GM12878 (cell line): ENCODE data around the gene TIRAP. TPM values are rescaled to one million over a fixed set of nuclear protein-coding genes. Genes with fewer than 3 reads are reported as not detected.
A peak's percentile ranks its signal among the peaks of the same experiment; 100 is the strongest.

Experiments
- ATAC-seq: fragments of 200-7000 bp; cut with Tn5 transposase; 3 replicates; pipeline ENCODE4 v1.9.1; 2020; ENCODE audit warnings: mild to moderate bottlenecking, moderate library complexity
- BruUV-seq: library from RNA; stranded (reverse); fragments of 400-500 nt; replicated peaks from 2 replicates; lab custom pipeline; 2021; lab: Mats Ljungman, UMichigan
- CTCF ChIA-PET: fragments of 300-600 bp; sonication (Branson Sonifier 250); formaldehyde crosslinking; extraction: SDS; loops from one replicate; lab custom pipeline; 2021; ENCODE audit warnings: inconsistent platforms; lab: Yijun Ruan, JAX
- POLR2A ChIA-PET: fragments of 350-600 bp; formaldehyde crosslinking; extraction: SDS; loops from one replicate; lab custom pipeline; 2021; ENCODE audit warnings: inconsistent platforms; lab: Charles Lee
- RAD21 ChIA-PET: fragments of 300-600 bp; sonication (Branson Sonifier 250); formaldehyde crosslinking; loops from one replicate; lab custom pipeline; 2023; ENCODE audit warnings: antibody characterized with exemption; ENCODE audit not compliant: unreplicated experiment; lab: Charles Lee
- SMC1A ChIA-PET: fragments of 300-600 bp; sonication (Branson Sonifier 250); formaldehyde crosslinking; loops from one replicate; lab custom pipeline; 2023; ENCODE audit not compliant: unreplicated experiment, uncharacterized antibody; lab: Charles Lee
- DNase-seq: peaks from one replicate; pipeline ENCODE4 v3.0.0-alpha.2; 2011; ENCODE audit warnings: low read depth, low spot score
- FAIRE-seq: peaks from 3 replicates; lab custom pipeline; 2011; peaks lifted over from hg19 to GRCh38; lab: Jason Lieb, UNC
- H2AFZ ChIP-seq: 2 replicates; pipeline ENCODE4 v1.6.0; 2011; ENCODE audit warnings: low read depth, low read length, control low read depth; ENCODE audit not compliant: control insufficient read depth
- H3K27ac ChIP-seq: 2 replicates; pipeline ENCODE4 v1.5.1; 2011; ENCODE audit warnings: control low read depth; ENCODE audit not compliant: control insufficient read depth, insufficient read depth
- H3K27me3 ChIP-seq, 2 experiments: replicated peaks in 1 of 2; 2 replicates each; pipeline versions ENCODE4 v1.6.0 to v1.6.1; 2011; ENCODE audit warnings: low read length in 1 of 2; ENCODE audit not compliant: control insufficient read depth in 2 of 2, insufficient read depth in 2 of 2
- H3K36me3 ChIP-seq, 2 experiments: 2 replicates each; pipeline ENCODE4 v1.5.1; 2011; ENCODE audit warnings: low read length in 1 of 2; ENCODE audit not compliant: control insufficient read depth in 2 of 2, insufficient read depth in 2 of 2
- H3K4me1 ChIP-seq: 2 replicates; pipeline ENCODE4 v1.6.1; 2011; ENCODE audit warnings: mild to moderate bottlenecking, low read length, moderate library complexity, mixed read lengths; ENCODE audit not compliant: control insufficient read depth, insufficient read depth
- H3K4me2 ChIP-seq: 2 replicates; pipeline ENCODE4 v1.6.0; 2011; ENCODE audit warnings: control low read depth; ENCODE audit not compliant: control insufficient read depth, insufficient read depth
- H3K4me3 ChIP-seq: fragments of 200-600 bp; sonication (generic); 2 replicates; pipeline ENCODE4 v1.5.1; 2016
- H3K79me2 ChIP-seq: 2 replicates; pipeline ENCODE4 v1.6.0; 2011; ENCODE audit warnings: low read length; ENCODE audit not compliant: control insufficient read depth, insufficient read depth
- H3K9ac ChIP-seq: 2 replicates; pipeline ENCODE4 v1.8.0; 2011; ENCODE audit warnings: low read length, control low read depth, mixed read lengths; ENCODE audit not compliant: control insufficient read depth, insufficient read depth
- H3K9me3 ChIP-seq: replicated peaks from 3 replicates; pipeline ENCODE4 v1.5.1; 2011; ENCODE audit warnings: mild to moderate bottlenecking, low read length; ENCODE audit not compliant: control insufficient read depth, insufficient read depth
- H4K20me1 ChIP-seq: 2 replicates; pipeline ENCODE4 v1.6.0; 2011; ENCODE audit not compliant: control insufficient read depth, insufficient read depth
- BMI1 ChIP-seq: fragments of 450-650 bp; IDR thresholded peaks from 2 replicates; pipeline ENCODE4 v1.6.1; 2016; ENCODE audit warnings: mild to moderate bottlenecking, moderate library complexity, borderline replicate concordance
- ESRRA ChIP-seq: IDR thresholded peaks from 2 replicates; pipeline ENCODE4 v1.6.1; 2012; ENCODE audit warnings: mild to moderate bottlenecking, low read length, improper control_type of control experiment
- FOS ChIP-seq: IDR thresholded peaks from 3 replicates; pipeline ENCODE4 v1.6.1; 2011; ENCODE audit warnings: borderline replicate concordance; ENCODE audit not compliant: insufficient read length; ENCODE audit errors: extremely low read depth
- IKZF2 ChIP-seq, 2 experiments: fragments of 450-650 bp; IDR thresholded peaks; 2 replicates each; pipeline ENCODE4 v1.6.1; 2017; ENCODE audit warnings: mild to moderate bottlenecking in 2 of 2, moderate library complexity in 2 of 2
- JUNB ChIP-seq: IDR thresholded peaks from 2 replicates; pipeline ENCODE4 v1.6.1; 2016; ENCODE audit warnings: antibody characterized with exemption, mild to moderate bottlenecking
- NRF1 ChIP-seq: conservative IDR thresholded peaks from 2 replicates; pipeline ENCODE4 v1.6.1; 2011; ENCODE audit warnings: mild to moderate bottlenecking, low read depth, low read length, improper control_type of control experiment
- PAX8 ChIP-seq: fragments of 450-650 bp; IDR thresholded peaks from 2 replicates; pipeline ENCODE4 v1.6.1; 2017; ENCODE audit warnings: mild to moderate bottlenecking, moderate library complexity
- PML ChIP-seq: IDR thresholded peaks from 2 replicates; pipeline ENCODE4 v1.6.1; 2012; ENCODE audit warnings: low read length, inconsistent platforms
- TCF7 ChIP-seq: IDR thresholded peaks from 2 replicates; pipeline ENCODE4 v1.6.1; 2014; ENCODE audit warnings: antibody characterized with exemption, borderline replicate concordance
- ZSCAN29 ChIP-seq: fragments of 450-650 bp; IDR thresholded peaks from 2 replicates; pipeline ENCODE4 v1.6.1; 2017; ENCODE audit warnings: mild to moderate bottlenecking, moderate library complexity
- WGBS: methylation state at CpG from one replicate; pipeline ENCODE4 v1.1.6; 2016; ENCODE audit warnings: low lambda C conversion rate; ENCODE audit not compliant: insufficient replicate concordance, insufficient coverage; ENCODE audit errors: missing lambda C conversion rate; 5-methylcytosine and 5-hydroxymethylcytosine counted together
- in situ Hi-C: fragments of 300-500 bp; cut with MboI; formaldehyde crosslinking; loops from 9 replicates; pipeline ENCODE4 v1.14.3; 2018; ENCODE audit warnings: mixed read lengths
- intact Hi-C: fragments of 100-400 bp; cut with micrococcal nuclease; formaldehyde crosslinking; loops from one replicate; pipeline ENCODE4 v1.14.2; 2022; ENCODE audit not compliant: unreplicated experiment
- polyA plus RNA-seq, 11 experiments: library from polyadenylated mRNA; depleted of rRNA in 4 of 11; unstranded in 6 of 11; stranded (reverse) in 5 of 11; fragments of >200 nt; fragmentation: Nextera tagmentation in 4 of 11; fragmentation: Illumina TruSeq in 1 of 11; extraction: Ambion mirVana in 4 of 11; extraction: Trizol in 1 of 11; gene quantifications; 1 replicate in 1 of 11; 2 replicates in 10 of 11; pipeline versions ENCODE4 v1.2.1 to v1.2.3, GENCODE V29; 2011 to 2016; ENCODE audit warnings: inconsistent platforms in 2 of 11, missing spikeins in 2 of 11, low read depth in 1 of 11
- total RNA-seq, 4 experiments: library from RNA; depleted of rRNA in 3 of 4; stranded (reverse); fragments of >200 nt in 3 of 4; fragmentation: Illumina TruSeq in 1 of 4; extraction: Trizol in 1 of 4; gene quantifications; 2 replicates each; pipeline versions ENCODE4 v1.2.1 to v1.2.3, GENCODE V29; 2013 to 2021
- TF ChIP-seq, protein P1 (sequence below): fragments of 450-650 bp; IDR thresholded peaks from 2 replicates; pipeline ENCODE4 v1.6.1; 2016; ENCODE audit warnings: mild to moderate bottlenecking
- TF ChIP-seq, protein P2 (sequence below): fragments of 450-650 bp; IDR thresholded peaks from 2 replicates; pipeline ENCODE4 v1.6.1; 2014; ENCODE audit warnings: mild to moderate bottlenecking
- TF ChIP-seq, protein P3 (sequence below): fragments of 450-650 bp; IDR thresholded peaks from 2 replicates; pipeline ENCODE4 v1.6.1; 2017; ENCODE audit warnings: mild to moderate bottlenecking
- TF ChIP-seq, protein P4 (sequence below): fragments of 450-650 bp; IDR thresholded peaks from 2 replicates; pipeline ENCODE4 v1.6.1; 2017; ENCODE audit warnings: low read depth, mild to moderate bottlenecking, moderate library complexity

TIRAP gene
- total and polyA plus RNA-seq, 10 of the 15 experiments (the other 5 are each of a cell fraction or from before 2014, with no cell fraction given), result 0.76 to 9.9 (median 4.7) TPM

DNA sequence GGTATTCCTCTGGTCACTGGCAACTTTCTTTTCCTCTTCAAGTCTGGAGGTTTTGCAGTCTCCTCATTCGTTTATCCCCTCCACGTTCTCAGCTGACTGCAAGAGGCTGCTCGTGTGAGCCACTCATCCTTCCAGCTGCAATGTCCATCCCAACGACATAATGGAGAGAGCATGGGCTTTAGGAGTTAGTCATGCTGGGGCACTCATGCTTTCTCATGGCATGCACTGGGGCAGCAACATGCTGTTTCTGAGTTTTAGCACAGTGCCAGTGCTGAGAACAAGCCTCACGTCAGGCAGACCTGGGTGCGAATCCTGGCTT, 28.1 kb downstream of the TIRAP start:
- WGBS, result 78% methylated on average over 6 of the region's 6 CpGs
- no peak overlapping the region for H3K9ac ChIP-seq
- ChIA-PET CTCF (interaction anchor here (0.6 to 10.0 kb wide), 37 partner anchors 9 to 764 kb away, joined by 3 to 232 read pairs (median 5); partner anchors contain the start of genes FOXRED1, SRPRA and ST3GAL4), POLR2A (interaction anchor here (1.0 to 1.7 kb wide), 3 partner anchors 11 to 170 kb away, joined by 3 to 5 read pairs (median 5); no protein-coding TSS in a partner anchor), SMC1A (interaction anchor here (1.0 to 6.5 kb wide), 19 partner anchors 8 to 260 kb away, joined by 3 to 78 read pairs (median 5); partner anchors contain the start of gene ST3GAL4), RAD21 (interaction anchor here (0.7 to 3.0 kb wide), 21 partner anchors 8 to 1035 kb away, joined by 3 to 36 read pairs (median 4); partner anchors contain the start of gene ST3GAL4)
- TF ChIP-seq ZSCAN29 (no peak), PAX8 (no peak), NRF1 (no peak), JUNB (no peak), IKZF2 (IDR thresholded peaks at IDR 0.05) (no peak), ESRRA (no peak), BMI1 (no peak), PML (no peak), FOS (no peak), TCF7 (no peak)
- TF ChIP-seq, protein P1, sequence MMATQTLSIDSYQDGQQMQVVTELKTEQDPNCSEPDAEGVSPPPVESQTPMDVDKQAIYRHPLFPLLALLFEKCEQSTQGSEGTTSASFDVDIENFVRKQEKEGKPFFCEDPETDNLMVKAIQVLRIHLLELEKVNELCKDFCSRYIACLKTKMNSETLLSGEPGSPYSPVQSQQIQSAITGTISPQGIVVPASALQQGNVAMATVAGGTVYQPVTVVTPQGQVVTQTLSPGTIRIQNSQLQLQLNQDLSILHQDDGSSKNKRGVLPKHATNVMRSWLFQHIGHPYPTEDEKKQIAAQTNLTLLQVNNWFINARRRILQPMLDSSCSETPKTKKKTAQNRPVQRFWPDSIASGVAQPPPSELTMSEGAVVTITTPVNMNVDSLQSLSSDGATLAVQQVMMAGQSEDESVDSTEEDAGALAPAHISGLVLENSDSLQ, result no peak
- TF ChIP-seq, protein P2, sequence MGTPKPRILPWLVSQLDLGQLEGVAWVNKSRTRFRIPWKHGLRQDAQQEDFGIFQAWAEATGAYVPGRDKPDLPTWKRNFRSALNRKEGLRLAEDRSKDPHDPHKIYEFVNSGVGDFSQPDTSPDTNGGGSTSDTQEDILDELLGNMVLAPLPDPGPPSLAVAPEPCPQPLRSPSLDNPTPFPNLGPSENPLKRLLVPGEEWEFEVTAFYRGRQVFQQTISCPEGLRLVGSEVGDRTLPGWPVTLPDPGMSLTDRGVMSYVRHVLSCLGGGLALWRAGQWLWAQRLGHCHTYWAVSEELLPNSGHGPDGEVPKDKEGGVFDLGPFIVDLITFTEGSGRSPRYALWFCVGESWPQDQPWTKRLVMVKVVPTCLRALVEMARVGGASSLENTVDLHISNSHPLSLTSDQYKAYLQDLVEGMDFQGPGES, result no peak
- TF ChIP-seq, protein P3, sequence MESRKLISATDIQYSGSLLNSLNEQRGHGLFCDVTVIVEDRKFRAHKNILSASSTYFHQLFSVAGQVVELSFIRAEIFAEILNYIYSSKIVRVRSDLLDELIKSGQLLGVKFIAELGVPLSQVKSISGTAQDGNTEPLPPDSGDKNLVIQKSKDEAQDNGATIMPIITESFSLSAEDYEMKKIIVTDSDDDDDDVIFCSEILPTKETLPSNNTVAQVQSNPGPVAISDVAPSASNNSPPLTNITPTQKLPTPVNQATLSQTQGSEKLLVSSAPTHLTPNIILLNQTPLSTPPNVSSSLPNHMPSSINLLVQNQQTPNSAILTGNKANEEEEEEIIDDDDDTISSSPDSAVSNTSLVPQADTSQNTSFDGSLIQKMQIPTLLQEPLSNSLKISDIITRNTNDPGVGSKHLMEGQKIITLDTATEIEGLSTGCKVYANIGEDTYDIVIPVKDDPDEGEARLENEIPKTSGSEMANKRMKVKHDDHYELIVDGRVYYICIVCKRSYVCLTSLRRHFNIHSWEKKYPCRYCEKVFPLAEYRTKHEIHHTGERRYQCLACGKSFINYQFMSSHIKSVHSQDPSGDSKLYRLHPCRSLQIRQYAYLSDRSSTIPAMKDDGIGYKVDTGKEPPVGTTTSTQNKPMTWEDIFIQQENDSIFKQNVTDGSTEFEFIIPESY, result no peak
- TF ChIP-seq, protein P4, sequence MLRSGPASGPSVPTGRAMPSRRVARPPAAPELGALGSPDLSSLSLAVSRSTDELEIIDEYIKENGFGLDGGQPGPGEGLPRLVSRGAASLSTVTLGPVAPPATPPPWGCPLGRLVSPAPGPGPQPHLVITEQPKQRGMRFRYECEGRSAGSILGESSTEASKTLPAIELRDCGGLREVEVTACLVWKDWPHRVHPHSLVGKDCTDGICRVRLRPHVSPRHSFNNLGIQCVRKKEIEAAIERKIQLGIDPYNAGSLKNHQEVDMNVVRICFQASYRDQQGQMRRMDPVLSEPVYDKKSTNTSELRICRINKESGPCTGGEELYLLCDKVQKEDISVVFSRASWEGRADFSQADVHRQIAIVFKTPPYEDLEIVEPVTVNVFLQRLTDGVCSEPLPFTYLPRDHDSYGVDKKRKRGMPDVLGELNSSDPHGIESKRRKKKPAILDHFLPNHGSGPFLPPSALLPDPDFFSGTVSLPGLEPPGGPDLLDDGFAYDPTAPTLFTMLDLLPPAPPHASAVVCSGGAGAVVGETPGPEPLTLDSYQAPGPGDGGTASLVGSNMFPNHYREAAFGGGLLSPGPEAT, result no peak
- peaks cover 1 to 19% of the 10 kb centered on the region in 2 experiments for H3K36me3 ChIP-seq
- BruUV-seq, result no TSS peak
- DNase-seq, result no peak
- no peaks in the 10 kb centered on the region; the same call in none of the 3 replicates for H3K9me3 ChIP-seq
- H3K4me2 ChIP-seq, result peak overlapping the region; percentile 18; the same call in 1 of the 2 replicates
- H3K4me1 ChIP-seq, result peaks cover 40% of the 10 kb centered on the region
- no peak overlapping the region for H3K4me3 ChIP-seq
- no peak for FAIRE-seq
- intact Hi-C loops, result loop anchor here (1.0 to 10.0 kb wide), 7 partner anchors 44 to 674 kb away; partner anchors contain the start of gene ST3GAL4
- peak; percentile 1; the same call in 2 of the 3 replicates for ATAC-seq
- peaks cover 9% of the 10 kb centered on the region for H3K79me2 ChIP-seq
- no peaks in the 10 kb centered on the region for H3K27me3 ChIP-seq
- in situ Hi-C loops, result no loop called here
- no peak overlapping the region for H3K27ac ChIP-seq
- no peak overlapping the region for H2AFZ ChIP-seq
- H4K20me1 ChIP-seq, result no peaks in the 10 kb centered on the region
